GM19395 (cell line): Measurements from ENCODE around the gene MED9.

Source experiments
- ATAC-seq: cut with Tn5 transposase; IDR thresholded peaks from one replicate; pipeline ENCODE4 v1.9.1; 2021; ENCODE audit warnings: mild to moderate bottlenecking, moderate library complexity; ENCODE audit not compliant: unreplicated experiment

Gene MED9

DNA sequence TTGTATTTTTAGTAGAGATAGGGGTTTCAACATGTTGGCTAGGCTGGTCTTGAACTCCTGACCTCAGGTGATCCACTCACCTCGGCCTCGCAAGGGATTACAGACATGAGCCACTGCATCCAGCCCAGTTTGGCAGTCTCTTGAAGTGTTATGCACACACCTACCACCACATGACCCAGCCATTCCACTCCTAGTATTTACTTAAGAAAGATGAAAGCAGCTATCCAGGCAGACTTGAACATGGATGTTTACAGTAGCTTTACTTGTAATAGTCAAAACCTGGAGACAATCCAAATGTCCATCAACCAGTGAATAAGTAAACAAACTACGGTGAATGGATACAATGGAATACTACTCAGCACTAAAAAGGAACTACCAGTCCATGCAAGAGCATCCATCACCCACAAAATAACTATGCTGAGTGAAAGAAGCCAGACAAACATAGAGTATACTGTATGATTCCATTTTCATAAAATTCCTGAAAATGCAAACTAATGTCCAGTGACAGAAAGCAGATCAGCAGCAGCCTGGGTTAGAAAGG, 57.2 kb downstream of the MED9 start:
- no peak for ATAC-seq

DNA sequence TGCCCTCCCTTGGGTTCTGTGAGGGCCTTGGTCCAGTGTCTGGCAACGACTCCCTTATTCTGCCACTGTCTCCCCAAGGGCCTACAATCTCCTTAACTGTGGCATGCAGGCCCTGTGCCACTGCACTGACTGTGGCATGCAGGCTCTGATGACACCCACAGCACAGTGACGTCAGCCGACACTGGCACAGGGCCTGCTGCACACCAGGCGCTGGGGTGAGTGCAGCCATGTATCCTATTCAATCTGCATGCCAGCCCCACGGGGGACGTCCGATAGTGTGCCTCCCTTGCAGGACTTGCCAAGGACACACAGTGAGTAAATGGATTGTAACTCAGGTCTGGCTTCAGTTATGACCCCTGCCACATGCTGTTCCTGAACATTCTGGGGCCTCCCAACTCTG, 59.2 kb downstream of the MED9 start:
- ATAC-seq = no peak

GRCh38 chr17:17536702-17537101, 59.9 kb downstream of the MED9 start:
- no peak for ATAC-seq

DNA sequence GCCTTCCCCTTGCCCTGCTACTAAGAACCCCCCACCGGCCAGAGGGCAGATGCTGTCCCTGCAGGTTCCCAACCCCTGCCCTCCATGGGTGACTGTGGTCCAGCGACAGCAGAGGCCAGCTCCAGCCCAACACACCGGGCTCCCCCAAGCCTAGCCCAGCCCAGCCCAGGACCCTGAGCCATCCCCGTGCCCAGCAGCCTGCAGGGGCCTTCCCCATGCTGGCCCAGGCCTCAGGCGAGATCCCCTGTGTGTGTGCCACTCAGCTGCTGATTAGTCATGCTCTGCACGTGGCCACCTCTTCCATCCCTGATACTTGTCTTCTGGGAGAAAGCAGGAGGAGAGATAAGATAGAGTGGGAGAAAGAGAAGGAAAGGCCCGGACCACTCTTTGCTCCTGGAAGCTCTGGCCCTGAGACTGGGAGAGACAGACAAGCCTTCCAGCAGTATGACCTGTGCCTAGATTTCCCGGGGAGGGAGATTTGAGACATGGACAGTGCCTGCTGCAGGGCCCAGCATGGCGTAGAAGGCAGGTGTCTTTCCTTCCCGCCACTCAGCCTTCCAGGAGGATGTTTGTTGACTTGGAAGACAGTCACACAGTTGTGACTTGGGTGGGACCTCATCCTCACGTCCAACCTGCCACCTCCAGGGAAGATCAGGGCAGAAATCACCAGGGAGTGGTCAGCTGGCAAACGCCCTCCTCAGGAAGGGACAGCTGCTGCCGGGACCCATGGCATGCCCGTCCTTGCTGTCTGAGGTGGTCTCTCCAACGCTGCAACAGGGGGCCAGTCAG, 60.7 kb downstream of the MED9 start:
- ATAC-seq = no peak

- no peak for ATAC-seq
Observed at GRCh38 chr17:17538417-17539391, 61.9 kb downstream of the MED9 start.

- no peak for ATAC-seq
Observed at GRCh38 chr17:17539591-17539990, 62.8 kb downstream of the MED9 start.

GRCh38 chr17:17540278-17540906, 63.6 kb downstream of the MED9 start:
- no peak for ATAC-seq

GRCh38 chr17:17540935-17541639, 64.3 kb downstream of the MED9 start:
- ATAC-seq = no peak

DNA sequence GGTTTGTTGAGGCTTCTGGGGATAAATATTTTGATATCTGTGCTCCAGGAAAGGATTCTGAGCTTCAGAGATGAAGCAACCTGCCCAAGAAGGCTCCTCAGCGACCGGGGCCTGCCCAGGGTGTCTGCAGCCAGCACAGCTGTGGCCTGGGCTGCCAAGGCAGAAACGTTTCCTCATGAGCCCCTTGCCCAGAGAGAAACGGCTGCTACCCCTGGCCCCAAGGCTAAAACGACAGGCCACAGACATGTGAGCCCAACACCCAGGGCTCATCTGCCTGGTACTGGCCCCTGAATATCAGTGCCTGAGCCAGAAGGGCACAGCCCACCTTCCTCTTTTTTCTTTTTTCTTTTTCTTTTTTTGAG, 64.8 kb downstream of the MED9 start:
- no peak for ATAC-seq
